Measurements from ENCODE around the gene FZR1. TPM values are rescaled to one million over a fixed set of nuclear protein-coding genes. Genes with fewer than 3 reads are reported as not detected.
A peak's percentile ranks its signal among the peaks of the same experiment; 100 is the strongest.

FZR1 gene
- total RNA-seq, 1 experiment from 2014 or later = 87.4 TPM

DNA sequence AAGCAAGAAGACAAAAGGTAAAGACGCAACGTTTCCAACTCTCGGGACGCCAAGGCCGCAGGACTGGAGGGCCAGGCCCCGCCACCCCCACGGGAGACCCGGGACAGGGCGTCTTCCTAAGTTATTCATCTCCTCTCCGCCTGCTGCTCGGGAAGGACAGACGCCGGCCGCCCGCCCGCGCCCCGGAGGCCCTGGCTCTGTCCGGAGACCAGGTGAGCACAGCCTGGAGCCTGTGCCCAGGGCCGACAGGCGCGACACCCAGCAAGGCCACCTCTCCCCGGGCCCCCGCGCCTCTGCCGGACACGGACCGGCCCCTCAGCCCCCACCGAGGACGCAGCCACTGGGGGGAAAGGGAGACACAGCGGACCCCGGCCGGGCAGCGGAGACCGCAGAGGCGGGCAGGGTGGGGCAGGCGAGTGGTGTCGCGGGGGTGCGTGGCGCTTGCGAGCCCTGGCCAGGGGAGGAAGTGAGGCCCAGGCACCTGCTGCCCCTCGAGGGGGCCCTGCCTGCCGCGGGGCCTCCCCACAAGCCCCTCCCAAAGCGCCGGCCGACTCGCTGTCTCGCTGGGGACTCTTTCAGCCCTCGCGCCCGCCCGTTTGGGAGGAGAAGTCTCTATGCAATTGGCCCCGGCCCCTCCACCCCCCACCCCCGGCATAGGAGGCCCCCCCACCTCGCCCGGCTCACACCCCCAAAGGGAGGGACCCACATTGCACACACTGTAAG is 43.0 kb upstream of the FZR1 start:
- TSS peak; percentile 64 for BruUV-seq (replicated peaks)
- Histone ChIP-seq H3K4me1 (ENCODE audit: insufficient read depth, low read length, poor library complexity, severe bottlenecking) (no peaks in the 10 kb centered on the region), H3K9me3 (ENCODE audit: low read depth, low read length, poor library complexity, severe bottlenecking) (no peaks in the 10 kb centered on the region), H3K27me3 (replicated peaks; ENCODE audit: insufficient read depth, low read depth, low read length, poor library complexity) (no peaks in the 10 kb centered on the region), H3K27ac (ENCODE audit: low read depth, low read length, poor library complexity, severe bottlenecking) (no peak overlapping the region), H3K4me3 (ENCODE audit: low read depth, low read length, poor library complexity, severe bottlenecking) (no peak overlapping the region), H3K36me3 (ENCODE audit: insufficient read depth, low read length, poor library complexity, severe bottlenecking) (peaks cover 5% of the 10 kb centered on the region)
- no peak for TF ChIP-seq EZH2 (IDR thresholded peaks at IDR 0.05; ENCODE audit: borderline replicate concordance, low read depth, low read length, poor library complexity, severe bottlenecking)
- no peak for TF ChIP-seq CTCF (conservative IDR thresholded peaks at IDR 0.05; ENCODE audit: low read depth, low read length)
- intact Hi-C loops (cut with micrococcal nuclease; ENCODE audit: unreplicated experiment) = no loop called here
- DNase-seq (ENCODE audit: low spot score) = no peak
- ChIA-PET CTCF (no interaction called here), POLR2A (ENCODE audit: low non-redundant PET) (no interaction called here)

- no peak for DNase-seq (ENCODE audit: low spot score)
- Histone ChIP-seq H3K9me3 (ENCODE audit: low read depth, low read length, poor library complexity, severe bottlenecking) (no peaks in the 10 kb centered on the region), H3K4me1 (ENCODE audit: insufficient read depth, low read length, poor library complexity, severe bottlenecking) (no peaks in the 10 kb centered on the region), H3K36me3 (ENCODE audit: insufficient read depth, low read length, poor library complexity, severe bottlenecking) (peaks cover 5% of the 10 kb centered on the region), H3K4me3 (ENCODE audit: low read depth, low read length, poor library complexity, severe bottlenecking) (no peak overlapping the region), H3K27me3 (replicated peaks; ENCODE audit: insufficient read depth, low read depth, low read length, poor library complexity) (no peaks in the 10 kb centered on the region), H3K27ac (ENCODE audit: low read depth, low read length, poor library complexity, severe bottlenecking) (no peak overlapping the region)
- CTCF ChIA-PET = no interaction called here
- intact Hi-C loops (cut with micrococcal nuclease; ENCODE audit: unreplicated experiment) = no loop called here
- POLR2A ChIA-PET (ENCODE audit: low non-redundant PET) = no interaction called here
- no peak for TF ChIP-seq EZH2 (IDR thresholded peaks at IDR 0.05; ENCODE audit: borderline replicate concordance, low read depth, low read length, poor library complexity, severe bottlenecking)
- no peak for TF ChIP-seq CTCF (conservative IDR thresholded peaks at IDR 0.05; ENCODE audit: low read depth, low read length)
- no TSS peak for BruUV-seq (replicated peaks)
Observed at GRCh38 chr19:3463714-3464586, 42.2 kb upstream of the FZR1 start.

GRCh38 chr19:3464587-3465235 is 41.4 kb upstream of the FZR1 start:
- intact Hi-C loops (cut with micrococcal nuclease; ENCODE audit: unreplicated experiment) = no loop called here
- Histone ChIP-seq H3K27ac (ENCODE audit: low read depth, low read length, poor library complexity, severe bottlenecking) (no peak overlapping the region), H3K4me1 (ENCODE audit: insufficient read depth, low read length, poor library complexity, severe bottlenecking) (no peaks in the 10 kb centered on the region), H3K9me3 (ENCODE audit: low read depth, low read length, poor library complexity, severe bottlenecking) (no peaks in the 10 kb centered on the region), H3K27me3 (replicated peaks; ENCODE audit: insufficient read depth, low read depth, low read length, poor library complexity) (peaks cover 3% of the 10 kb centered on the region), H3K36me3 (ENCODE audit: insufficient read depth, low read length, poor library complexity, severe bottlenecking) (peaks cover 5% of the 10 kb centered on the region), H3K4me3 (ENCODE audit: low read depth, low read length, poor library complexity, severe bottlenecking) (no peak overlapping the region)
- POLR2A ChIA-PET (ENCODE audit: low non-redundant PET) = interaction anchor here (0.7 kb wide), 1 partner anchor 25 kb away, joined by 15 read pairs; no protein-coding TSS in a partner anchor
- CTCF ChIA-PET = interaction anchor here (0.7 kb wide), 1 partner anchor 21 kb away, joined by 9 read pairs; no protein-coding TSS in a partner anchor
- no peak for DNase-seq (ENCODE audit: low spot score)
- TF ChIP-seq EZH2 (IDR thresholded peaks at IDR 0.05; ENCODE audit: borderline replicate concordance, low read depth, low read length, poor library complexity, severe bottlenecking) (no peak), CTCF (conservative IDR thresholded peaks at IDR 0.05; ENCODE audit: low read depth, low read length) (no peak)
- no TSS peak for BruUV-seq (replicated peaks)

Data from A673 (cell line).